GM21528 (cell line): ENCODE measurements around the gene TAOK3.
"Not testable (repeated sequence)": the region's sequence is repeated elsewhere in the genome, so short reads cannot be mapped to it uniquely, and the experiment has no call there.

Experiments
- ATAC-seq: cut with Tn5 transposase; IDR thresholded peaks from one replicate; pipeline ENCODE4 v1.9.1; 2021; ENCODE audit warnings: mild to moderate bottlenecking, moderate library complexity; ENCODE audit not compliant: unreplicated experiment, low FRiP score

The TAOK3 gene

GRCh38 chr12:118151755-118152154 is 221.0 kb downstream of the TAOK3 start:
- ATAC-seq = no peak

GRCh38 chr12:118150625-118151024 is 222.1 kb downstream of the TAOK3 start:
- ATAC-seq = no peak

GRCh38 chr12:118148287-118148686 is 224.4 kb downstream of the TAOK3 start:
- no peak for ATAC-seq

GRCh38 chr12:118145798-118146156 is 226.9 kb downstream of the TAOK3 start:
- no peak for ATAC-seq

DNA sequence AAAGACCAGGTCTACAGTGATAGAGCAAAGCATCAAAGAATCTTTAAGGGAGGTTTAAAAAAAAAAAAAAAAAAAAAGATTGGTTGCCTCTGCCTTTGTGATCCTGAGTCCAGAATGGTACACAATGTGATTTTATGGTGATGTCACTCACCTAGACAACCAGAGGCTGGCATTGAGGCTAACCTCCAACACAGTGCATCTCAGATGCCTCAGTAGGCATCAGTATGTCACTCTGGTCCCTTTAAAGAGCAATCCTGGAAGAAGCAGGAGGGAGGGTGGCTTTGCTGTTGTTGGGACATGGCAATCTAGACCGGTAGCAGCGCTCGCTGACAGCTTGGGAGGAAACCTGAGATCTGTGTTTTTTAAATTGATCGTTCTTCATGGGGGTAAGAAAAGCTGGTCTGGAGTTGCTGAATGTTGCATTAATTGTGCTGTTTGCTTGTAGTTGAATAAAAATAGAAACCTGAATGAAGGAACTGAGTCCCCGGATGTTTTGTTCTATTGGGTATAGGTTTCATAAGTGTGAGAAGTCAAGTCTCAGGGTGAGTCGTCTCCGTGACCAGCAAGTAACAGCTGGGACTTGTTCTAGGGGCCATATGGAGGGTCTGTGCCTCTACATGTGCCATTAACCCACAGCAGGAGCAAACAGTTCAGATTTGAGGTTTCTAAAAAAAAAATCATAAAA is 227.5 kb downstream of the TAOK3 start:
- no peak for ATAC-seq

- no peak for ATAC-seq
These were observed 228.2 kb downstream of the TAOK3 start for GRCh38 chr12:118144499-118144898.

- no peak for ATAC-seq
These were observed 231.9 kb downstream of the TAOK3 start for GRCh38 chr12:118140825-118141224.

DNA sequence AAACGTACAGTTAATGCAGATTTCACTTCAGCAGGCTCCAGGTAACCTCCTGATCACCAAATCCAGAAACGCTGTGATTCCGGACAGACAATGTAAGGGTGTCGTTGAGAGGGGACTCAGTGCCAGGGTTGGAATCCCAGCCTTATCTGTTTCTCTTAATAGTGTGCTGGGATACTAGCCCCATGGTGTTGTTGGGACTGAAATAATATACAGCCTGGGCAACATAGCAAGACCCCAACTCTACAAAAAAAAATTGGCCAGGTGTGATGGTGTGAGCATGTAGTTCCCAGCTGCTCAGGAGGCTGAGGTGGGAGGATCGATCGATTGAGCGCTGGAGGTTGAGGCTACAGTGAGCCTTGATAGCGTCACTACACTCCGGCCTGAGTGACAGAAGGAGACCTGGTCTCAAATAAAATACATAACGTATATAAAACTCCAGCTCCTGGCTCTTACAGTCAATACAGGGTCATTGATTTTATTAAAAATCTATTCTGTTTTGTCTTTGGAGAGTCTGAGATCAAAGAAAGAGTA is 235.5 kb downstream of the TAOK3 start:
- ATAC-seq = no peak

DNA sequence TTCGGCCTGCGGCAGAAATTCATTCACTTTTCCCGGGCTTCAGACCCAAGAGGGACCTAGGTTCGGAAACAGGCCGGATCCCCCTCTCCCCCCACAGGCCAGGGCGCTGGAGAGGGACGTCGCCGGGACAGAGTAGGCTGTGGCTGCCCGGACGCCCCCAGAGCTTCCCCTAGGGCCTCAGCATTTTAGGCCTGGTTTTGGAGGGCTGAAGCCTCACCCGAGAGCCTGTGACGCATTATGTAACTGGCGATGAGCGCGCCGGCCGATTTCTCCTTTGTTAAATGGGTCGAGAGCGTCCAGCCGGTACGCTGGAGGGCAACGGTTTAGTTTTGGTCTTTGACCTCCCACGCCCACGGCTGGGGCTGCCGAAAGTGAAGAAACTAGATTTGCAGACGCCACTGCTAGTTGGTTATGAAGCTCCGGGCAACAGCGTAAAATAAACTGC is 236.1 kb downstream of the TAOK3 start:
- peak; percentile 38 for ATAC-seq

DNA sequence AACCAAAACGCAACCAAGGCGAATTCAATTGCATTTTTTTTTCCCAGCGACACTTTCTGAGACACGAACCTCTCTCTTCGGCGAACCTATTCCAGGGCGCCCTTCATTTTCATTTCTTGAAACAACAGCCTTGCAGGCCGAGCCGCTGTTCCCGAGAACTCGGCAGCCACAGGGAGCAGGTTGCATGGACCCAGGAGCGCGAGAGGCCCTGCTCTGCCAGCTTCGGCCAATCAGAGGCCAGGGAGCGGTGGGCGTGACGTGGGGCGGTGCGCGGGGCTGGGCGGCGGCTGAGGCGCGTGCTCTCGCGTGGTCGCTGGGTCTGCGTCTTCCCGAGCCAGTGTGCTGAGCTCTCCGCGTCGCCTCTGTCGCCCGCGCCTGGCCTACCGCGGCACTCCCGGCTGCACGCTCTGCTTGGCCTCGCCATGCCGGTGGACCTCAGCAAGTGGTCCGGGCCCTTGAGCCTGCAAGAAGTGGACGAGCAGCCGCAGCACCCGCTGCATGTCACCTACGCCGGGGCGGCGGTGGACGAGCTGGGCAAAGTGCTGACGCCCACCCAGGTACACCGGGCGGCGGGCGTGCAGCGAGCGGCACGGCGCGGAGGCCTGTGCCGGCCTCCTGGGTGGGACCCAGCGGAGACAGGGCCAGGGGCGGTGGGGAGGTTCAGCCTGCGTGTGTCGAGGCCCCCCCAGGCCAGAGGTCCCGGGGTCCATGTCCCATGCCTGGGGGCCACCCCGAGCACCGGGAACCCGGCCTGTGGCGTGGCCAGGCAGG is 236.7 kb downstream of the TAOK3 start, which contains the start of gene PEBP1:
Gene PEBP1 (plus strand): TSS at position 337 of the 771 bp plus-strand sequence. CDS start 86 bp downstream, at position 423.
- peak; percentile 96 for ATAC-seq

DNA sequence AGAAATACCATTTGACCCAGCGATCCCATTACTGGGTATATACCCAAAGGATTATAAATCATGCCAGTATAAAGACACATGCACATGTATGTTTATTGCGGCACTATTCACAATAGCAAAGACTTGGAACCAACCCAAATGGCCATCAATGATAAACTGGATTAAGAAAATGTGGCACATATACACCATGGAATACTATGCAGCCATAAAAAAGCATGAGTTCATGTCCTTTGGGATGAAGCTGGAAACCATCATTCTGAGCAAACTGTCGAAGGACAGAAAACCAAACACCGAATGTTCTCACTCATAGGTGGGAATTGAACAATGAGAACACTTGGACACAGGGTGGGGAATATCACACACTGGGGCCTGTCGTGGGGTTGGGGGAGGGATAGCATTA is 243.3 kb downstream of the TAOK3 start:
- ATAC-seq = not testable (repeated sequence)

- no peak for ATAC-seq
These were observed 244.8 kb downstream of the TAOK3 start for GRCh38 chr12:118127867-118128266.

DNA sequence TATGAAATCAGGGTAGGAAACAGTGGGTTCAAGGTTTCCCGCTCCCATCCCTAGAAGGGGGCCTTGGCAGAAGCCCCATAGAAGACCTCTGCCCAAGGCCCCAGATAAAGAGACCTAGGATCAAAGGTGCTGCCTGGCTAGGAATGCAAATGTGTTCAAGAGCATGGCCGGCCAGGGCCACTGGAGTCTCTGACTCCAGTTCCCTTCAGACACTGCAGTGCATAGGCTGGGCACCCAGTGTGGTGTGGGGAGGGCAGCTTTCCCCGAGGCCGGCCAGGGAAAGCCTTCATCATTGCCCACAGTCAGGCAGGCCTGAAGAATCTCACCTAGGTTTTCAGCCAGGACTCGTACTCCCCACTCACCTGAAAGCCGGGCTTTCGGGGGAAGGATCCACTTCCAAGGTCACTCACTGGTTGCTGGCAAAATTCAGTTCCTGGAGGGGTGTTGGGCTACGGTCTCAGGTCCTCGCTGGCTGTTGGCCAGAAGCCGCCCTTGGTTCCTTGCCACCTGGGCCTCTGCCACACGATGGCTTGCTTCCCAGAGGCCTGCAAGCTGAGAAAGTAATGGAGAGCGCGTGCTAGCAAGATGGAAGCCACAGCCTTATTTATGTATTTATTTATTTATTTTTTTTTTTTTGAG is 246.5 kb downstream of the TAOK3 start:
- ATAC-seq = no peak

GRCh38 chr12:118125743-118126118 is 247.0 kb downstream of the TAOK3 start:
- no peak for ATAC-seq

GRCh38 chr12:118124333-118124874 is 248.3 kb downstream of the TAOK3 start:
- ATAC-seq = no peak

- no peak for ATAC-seq
These were observed 250.4 kb downstream of the TAOK3 start for GRCh38 chr12:118122264-118122663.

DNA sequence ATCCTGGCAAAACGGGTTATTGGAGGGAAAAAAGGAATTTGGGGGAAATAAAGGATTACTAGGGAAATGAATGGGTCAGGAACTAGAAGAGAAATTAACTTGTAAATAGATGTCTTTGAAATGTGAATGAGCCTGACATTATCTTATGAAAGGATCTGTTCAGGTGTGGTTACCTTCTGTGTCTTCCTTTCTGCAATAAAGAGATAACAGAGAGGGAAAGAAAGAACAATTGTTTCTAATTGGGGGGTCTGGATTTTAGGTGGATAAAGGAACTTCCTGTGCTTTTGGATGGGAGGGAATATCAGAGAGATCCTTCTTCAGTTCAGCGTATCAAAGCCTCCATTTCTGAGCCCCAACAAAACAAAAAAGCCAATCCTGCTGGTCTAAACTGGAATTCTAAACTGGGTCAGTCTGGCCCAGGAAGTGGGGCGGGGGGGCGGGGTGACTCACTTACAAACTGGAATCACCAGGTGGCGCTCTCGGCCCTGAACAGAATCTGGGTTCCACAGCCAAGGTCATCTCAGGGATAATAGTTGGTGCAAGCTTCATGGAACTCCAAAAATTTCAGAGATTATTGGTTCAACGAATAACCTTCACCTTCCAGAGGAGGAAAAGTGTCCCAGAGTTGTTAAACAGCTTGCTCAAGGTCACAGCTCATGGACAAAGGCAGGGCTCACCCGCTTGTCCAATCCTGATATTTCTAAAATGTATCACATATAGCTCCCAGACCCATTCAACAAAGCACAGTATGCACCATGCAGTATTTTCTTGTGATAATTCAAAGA is 251.9 kb downstream of the TAOK3 start:
- no peak for ATAC-seq

DNA sequence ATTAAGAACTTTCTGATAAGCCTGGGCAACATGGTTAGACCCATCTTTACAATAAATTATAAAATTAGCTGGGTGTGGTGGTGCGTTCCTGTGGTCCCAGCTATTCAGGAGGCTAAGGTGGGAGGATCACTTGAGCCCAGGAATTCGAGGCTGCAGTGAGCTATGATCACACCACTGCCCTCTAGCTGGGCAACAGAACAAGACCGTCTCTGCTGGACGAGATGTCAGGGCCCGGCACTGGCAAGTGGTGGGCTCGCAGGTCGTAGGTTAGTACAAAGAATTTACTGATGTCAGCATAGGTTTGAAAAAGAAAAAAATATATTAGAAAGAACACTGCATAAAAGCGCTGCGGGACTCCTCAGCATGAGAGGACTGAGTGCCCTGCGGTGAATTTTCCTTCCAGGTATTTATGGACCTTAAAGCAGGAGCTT is 253.2 kb downstream of the TAOK3 start:
- no peak for ATAC-seq

DNA sequence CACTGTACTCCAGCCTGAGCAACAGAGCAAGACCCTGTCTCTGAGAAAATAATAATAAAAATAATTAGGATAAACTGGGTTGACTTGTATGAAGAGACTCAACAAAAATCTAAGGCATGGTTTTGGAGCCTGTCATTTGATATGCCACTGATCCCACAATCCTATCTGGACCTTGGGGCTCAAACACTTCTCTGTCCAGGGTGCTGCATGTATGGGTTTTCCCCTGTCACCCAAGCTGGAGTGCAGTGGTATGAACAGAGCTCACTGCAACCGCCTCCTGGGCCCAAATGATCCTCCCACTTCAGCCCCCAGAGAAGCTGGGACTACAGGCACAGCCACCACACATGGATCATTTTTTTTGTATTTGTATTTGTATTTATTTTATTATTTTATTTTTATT is 263.6 kb downstream of the TAOK3 start:
- no peak for ATAC-seq

DNA sequence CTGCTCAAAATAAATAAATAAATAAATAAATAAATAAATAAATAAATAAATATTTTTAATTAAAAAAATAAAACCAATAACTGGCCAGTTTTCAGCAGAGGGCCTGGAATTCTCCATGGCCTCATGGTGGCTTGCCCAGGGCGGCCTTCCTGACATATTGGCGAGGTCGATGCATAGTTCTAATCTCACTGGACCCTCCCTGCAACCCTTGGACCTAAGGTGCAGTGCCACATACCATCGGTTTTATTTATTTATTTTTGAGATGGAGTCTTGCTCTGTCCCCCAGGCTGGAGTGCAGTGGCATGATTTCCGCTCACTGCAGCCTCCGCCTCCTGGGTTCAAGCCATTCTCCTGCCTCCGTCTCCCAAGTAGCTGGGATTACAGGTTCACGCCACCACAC is 265.0 kb downstream of the TAOK3 start:
- ATAC-seq = no peak
